GM21717 (cell line): ENCODE measurements around the gene KIF3A.

Source experiments
- ATAC-seq: cut with Tn5 transposase; IDR thresholded peaks from one replicate; pipeline ENCODE4 v1.9.1; 2021; ENCODE audit warnings: mild to moderate bottlenecking, moderate library complexity; ENCODE audit not compliant: unreplicated experiment

KIF3A gene

DNA sequence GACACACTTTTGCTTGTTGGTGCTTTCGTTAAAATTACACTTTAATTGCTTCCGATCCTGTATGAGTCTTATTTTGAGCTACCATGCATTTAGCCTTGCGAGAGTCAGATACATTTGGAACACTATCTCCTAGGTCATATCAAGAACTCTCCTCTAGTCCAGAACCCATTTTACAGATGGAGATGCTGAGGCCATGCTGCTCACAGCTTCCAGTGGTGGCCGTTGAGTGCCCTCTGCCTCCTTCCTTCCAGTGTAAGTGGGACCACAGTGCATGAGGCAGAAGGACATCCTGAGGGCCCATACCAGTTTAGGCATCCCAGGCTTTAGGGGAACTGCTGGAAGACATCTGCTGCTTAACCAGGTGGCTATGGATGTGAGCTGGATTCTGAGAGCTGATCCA is 16.8 kb upstream of the KIF3A start:
- no peak for ATAC-seq

DNA sequence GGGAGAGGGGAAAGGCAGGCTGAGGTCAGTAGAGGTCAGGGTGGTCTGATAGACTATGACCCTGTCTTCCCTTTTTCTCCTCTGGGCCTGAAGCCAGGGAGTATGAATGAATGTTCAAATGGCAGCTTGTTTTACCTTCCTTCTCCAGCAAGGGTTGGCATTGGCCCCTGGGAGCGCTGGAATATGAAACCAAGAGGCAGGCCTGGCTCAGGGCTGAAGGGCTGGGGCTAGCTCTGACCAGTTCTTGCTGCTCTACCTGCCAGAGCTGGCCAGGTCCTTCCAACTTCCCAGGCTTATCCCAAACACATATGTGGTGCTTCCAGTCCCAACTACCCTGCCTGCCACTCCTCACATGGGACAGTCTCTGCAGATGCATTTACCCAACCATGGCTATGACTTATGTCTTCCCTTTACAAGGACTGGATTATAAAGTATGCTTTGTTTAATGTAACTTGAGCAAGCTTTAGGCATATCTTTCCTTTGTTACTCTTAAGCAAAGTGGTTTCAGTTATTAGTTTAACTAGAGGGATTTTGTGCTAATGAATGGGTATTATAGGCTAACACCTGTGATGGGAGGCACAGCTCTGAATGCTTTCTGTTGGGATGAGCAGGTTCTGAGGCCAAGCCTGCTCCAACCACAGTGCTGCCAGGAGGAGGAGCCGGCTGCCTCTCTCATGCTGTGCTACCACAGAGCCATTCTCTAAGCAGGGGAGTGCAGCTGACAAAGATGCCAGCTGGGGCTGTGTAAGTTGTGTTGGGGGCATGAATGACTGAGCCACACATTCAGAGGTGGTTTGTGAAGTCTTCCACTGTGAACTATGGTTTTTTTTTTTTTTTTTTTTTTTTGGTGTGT is 16.0 kb upstream of the KIF3A start:
- ATAC-seq: no peak

DNA sequence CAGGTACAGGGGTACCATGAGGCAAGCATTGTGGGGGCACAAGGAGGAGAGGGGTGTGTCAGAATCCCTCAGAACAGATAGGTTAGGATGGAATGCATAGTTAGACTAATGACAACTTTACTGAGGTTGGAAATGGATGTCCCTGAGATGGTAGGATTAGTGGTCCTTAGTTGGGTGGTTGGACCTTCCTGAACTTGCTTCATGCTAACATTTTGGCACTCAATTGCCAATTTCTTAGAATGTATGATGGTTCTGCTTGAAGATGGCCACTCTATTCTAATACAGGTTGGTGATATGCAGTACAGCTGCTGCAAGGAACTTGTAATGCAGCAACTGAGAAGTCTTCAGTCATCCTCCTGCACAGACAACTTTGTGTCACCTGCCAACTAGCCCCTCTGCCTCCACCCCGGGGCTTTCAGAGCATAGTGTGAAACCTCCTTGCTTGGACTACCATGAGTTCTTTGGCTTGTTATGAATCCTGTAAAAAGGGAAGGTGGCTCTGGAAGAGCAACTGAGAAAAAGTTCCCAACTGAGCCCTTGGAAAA is 15.3 kb upstream of the KIF3A start:
- no peak for ATAC-seq

DNA sequence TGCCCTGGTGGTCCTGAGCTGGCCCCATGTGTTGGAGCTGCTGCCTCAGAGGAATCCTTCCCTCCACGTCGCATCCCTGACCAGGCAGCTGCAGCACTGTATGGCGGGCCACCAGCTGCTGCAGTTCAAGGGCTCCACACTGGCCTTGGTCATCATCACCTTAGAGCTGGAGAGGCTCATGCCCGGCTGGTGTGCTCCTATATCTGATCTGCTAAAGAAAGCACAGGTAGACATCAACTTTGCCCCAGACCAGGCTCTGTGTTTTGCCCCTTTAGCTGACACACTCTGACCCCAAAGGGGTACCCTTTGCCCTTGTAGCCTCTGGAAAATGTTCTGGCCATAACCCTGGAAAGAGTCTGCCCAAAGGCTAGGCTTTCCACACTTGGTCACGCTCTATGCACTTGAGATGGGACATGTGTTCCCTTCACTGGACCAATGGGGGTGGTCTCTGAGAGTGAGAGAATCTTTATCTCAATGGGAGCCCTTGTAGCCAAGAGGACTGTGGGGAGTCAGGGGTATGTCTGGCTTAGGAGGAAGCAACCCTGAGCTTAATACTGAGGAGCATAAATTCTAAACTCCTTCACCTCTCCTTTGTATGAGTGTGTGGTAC is 14.7 kb upstream of the KIF3A start:
- ATAC-seq: no peak

DNA sequence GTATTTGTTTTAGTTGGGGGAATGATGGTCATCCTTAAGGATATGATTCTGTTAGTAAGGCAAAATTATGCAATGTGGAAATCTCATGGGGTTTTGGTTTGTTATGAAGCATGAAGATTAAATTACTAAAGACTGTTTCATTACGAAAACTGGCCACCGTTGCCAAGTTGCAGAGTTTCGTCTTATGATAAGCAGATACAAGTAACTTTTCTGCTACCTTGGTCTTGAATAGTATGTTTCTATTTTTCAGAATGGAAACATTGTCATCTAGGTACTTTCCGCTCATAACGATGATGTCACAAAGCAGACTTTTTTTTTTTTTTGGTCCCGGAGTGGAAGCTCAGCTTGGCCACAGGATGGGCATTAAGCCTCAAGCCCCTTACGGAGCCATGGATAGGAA is 14.1 kb upstream of the KIF3A start:
- peak; percentile 38 for ATAC-seq

DNA sequence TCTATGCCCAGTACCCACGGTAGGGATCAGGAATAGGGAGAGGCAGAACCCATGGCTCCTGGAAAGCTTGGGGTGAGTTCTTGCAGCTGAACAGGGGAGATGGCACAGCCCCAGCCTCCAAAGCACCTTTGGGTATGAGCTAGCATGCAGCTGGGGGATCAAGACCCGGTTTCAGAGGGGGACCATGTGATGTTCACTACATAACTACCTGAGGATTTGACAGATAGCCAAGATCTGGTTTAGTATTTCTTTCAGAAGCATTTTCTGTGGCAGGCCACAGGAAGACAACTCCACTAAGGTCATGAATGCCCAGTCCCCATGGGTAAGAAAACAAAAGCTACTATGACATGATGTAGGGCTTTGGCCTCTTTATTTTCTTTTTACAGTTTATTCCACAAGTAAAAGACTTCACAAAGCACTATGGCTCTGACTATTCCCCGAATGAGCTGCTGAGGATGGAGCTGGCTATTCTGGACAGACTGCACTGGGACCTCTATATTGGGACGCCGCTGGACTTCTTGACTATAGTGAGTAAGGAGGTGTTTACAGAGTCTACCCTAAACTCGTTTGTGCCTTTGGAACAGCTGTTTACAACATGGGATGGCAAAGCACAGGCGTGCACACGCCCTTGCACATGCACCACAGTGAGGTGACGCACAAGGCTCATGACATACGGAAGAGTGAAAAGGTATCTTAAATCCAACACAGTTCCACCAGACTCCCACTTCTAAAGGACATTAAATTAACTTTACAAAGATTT is 13.3 kb upstream of the KIF3A start:
- ATAC-seq: no peak

DNA sequence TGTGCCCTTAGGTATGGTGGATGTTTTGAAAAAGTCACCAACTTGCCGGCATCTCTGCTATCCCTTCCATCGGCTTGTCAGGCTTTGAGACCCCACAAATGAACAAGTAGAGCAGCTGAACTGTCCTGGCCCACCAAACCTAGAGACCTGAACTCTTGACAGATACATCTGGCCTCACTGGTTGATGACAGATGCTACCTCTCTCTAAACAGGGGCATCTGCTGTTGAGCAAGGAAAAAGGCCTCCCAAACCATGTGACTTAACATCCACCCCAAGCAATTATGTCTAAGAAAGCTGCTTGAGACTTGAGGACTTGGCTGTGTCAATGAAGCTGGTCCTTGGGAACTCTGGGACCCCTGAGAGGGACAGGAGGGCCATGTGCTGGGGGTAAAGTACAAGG is 12.2 kb upstream of the KIF3A start:
- ATAC-seq: no peak

DNA sequence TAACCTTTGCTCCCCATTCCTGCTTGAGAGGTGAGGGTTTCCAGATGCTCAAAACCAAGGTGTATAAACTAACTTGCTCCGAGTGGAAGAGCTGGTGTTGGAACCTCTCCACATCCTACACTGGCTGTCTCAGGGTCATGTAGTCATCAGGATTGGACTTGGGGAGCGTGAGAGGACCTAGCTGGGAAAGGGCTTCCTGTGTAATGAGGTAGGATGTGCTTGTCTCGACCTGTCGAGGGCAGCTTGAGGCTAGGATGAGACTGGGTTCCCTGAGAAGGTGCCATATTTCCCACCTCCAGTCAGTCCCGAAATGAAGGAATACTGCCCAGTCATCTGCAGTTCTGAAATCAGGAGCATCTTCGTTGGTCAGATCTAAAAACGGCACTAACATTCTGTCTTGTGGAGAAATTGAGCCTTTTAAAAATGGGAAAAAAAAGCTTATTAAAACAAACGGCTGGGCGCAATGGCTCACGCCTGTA is 11.2 kb upstream of the KIF3A start:
- no peak for ATAC-seq

DNA sequence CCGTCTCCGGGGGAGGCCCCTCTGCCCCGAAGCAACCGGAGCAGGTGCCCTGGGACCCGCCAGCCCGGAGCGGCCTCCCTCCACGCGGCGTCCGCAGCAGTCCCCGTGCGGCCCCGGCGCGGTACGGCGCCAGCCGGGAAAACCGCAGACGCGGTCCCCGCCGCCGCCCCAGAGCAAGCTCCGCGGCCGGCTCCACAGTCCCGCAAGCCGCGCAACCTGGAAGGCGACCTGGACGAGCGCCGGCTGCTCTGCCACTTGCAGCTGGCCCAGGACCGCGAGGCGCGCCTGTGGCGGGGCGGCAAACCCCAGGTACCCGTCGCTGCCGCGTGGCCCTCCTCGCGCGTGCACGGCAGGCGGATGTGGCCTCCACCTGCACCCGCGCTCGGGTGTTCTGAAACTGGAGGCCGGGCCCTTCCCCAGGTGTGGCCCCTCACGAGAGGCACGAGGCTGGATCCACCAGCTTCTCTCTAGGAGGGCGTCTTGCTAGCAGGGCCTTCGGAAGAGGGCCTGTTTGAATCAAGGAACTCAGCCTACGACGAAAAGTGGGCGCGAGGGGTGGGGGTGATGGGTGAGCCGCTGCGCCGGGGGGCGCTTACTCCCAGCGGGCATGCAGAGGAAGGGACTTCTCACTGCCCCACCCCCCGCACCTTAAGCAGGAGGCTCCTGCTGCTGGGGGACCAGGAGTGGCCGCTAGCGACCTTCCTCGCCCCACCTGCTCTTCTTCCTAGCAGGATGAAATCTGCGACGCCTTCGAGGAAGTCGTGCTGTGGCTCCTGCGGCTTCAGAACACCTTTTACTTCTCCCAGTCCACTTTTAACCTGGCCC is 10.5 kb upstream of the KIF3A start:
- ATAC-seq: peak; percentile 29

DNA sequence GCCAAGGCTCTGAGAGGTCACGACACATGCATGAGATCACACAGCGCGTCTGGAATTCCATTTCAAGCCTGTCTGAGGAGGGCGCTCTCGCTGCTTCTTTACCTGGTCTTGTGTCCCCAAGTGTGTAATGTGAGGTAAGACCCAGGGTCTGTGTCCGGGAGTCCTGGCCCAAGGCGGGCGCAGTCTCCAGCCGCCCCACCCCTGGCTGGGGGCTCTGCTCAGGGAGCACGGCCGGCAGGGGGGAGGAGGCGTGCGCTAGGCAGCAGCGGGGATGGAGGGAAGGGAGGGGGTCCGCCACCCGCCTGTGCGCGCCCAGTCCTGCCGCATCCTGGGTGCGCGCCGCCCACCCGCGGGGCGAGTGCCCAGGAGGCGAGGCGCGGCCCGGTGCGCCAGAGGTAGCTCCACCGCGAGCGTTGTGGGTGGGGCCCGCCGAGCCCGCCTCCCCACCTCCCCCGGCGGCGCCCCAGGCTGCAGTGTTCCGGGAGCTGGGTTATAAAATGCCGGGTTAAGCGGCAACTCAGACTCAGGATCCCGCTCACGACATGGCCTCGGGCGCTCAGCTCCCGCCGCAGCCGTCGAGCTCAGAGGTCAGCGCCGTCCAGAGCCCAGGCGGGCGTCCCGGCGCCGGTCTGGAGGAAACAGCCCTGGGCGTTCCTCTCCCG is 9.7 kb upstream of the KIF3A start, which contains the start of gene CCNI2:
TSS of gene CCNI2 (plus strand) at position 473 of the 662 bp plus-strand sequence. CDS start at position 543, 70 bp downstream.
- peak; percentile 45 for ATAC-seq

DNA sequence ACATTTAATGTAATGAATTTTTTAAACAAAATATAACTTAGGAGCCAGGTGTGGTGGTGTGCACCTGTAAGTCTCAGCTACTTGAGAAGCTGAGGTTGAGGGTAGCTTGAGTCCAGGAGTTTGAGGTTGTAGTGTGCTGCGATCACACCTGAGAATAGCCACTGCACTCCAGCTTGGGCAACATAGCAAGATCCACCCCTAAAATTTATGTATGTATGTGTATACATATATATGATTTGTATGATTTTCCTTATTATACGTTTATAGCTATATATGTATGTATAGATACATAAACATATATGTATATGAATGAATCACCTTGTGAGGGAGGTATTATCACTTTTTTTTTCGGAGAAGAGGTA is 9.2 kb upstream of the KIF3A start:
- ATAC-seq: no peak

DNA sequence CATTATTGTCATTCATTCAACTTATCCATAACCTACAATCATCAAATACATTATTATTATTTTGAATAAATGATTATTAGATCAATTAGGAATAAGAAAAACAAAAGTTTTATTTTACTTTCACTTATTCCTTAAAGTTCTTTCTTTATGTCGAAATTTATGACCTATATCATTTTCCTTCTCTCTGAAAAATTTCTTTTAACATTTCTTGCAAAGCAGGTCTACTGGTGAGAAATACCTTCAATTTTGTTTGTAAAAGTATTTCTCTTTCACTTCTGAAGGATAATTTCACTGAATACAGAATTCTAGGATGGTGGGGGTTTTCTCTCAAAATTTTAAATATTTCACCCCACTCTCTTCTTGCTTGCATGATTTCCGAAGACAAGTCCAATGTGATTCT is 7.3 kb upstream of the KIF3A start:
- ATAC-seq: no peak

DNA sequence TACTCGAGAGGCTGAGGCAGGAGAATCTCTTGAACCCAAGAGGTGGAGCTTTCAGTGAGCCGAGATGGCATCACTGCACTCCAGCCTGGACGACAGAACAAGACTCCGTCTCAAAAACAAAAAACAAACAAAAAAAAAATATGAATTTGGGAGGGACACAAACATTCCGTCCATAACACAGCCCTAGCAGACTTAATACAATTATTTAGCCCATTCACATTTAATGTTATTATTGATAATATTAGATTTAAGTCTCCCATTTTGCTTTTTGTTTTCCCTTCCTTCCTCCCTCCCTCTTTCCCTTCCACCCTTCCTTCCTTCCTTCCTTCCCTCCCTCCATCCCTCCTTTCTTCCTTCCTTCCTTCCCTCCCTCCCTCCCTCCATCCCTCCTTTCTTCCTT is 5.3 kb upstream of the KIF3A start:
- ATAC-seq: no peak

DNA sequence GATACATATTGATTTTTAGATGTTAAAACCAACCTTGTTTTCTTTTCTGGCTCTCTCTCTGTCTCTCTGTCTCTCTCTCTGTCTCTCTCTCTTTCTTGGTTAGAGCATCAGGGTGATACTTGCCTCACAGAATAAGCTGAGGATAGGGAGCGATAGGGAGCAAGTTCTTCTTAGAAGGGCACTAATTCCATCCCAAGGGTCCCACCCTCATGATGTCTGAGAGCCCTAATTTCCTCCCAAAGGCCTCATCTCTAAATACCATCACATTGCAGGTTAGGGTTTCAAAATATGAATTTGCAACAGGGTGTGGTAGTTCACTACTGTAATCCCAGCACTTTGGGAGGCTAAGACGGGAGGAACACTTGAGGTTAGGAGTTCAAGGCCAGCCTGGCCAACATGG is 4.8 kb upstream of the KIF3A start:
- no peak for ATAC-seq

DNA sequence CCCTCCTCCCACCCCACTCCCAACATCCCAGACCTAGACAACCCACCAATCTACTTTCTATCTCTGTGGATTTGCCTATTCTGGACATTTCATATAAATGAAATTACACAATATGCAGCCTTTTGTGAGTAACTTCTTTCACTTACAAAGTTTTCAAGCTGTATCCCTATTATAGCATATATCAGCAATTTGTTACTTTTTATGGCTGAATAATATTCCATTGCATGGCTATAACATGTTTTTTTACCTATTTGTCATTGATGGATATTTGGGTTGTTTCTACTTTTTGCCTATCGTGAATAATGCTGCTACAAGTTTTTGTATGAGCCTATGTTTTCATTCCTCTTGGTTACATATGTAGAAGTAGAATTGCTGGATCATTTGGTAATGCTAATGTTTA is 1.9 kb upstream of the KIF3A start:
- ATAC-seq: no peak

DNA sequence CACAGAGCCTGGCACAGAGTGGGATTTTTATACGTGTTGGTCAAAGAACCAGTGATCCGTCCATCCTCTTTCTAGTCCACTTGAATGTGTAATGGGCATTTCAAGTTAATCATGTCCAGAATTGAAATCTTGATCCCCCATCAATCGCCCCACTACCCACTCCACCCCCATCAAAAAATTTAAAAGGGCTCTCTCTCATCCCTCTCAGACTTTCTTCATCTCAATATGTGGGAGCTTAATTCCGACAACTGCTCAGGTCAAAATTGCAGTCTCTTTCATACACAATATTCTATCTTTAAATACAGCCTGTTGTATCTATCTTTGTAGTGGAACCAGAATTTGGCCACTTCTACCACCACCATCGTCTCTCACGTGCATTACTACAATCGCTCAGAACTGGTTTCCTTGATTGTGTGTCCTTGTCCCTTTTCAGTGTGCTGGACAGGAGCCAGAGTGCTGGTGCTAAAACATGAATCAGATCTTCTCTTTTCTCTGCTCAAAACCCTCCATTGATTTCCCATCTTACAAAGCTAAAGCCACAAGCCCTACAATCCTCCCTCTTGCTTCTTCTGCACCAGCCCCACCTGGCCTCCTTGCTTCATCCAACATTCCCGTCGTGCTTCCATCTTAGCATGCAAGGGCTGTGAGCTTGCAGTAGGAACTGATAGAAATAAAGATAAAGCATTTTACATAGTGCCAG is 786 bp upstream of the KIF3A start:
- no peak for ATAC-seq

DNA sequence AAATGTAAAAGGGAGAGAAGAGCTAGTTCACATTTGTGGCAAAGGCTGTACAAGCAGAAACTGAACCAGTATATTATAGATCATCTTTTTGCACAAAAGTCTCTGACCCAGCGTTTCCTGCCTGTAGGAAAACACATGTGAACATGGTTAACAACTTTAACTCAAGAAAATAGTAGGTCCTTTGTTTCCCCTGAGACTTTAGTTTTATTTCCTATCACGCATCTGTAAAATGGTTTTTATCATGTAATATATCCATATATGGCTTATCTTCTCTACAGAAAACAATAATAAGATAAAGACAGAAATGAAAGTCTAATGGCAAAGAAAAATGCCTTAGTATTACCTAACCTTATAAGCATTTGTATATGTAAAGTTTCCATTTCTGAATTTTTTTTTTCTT is 2.7 kb downstream of the KIF3A start:
- ATAC-seq: no peak

DNA sequence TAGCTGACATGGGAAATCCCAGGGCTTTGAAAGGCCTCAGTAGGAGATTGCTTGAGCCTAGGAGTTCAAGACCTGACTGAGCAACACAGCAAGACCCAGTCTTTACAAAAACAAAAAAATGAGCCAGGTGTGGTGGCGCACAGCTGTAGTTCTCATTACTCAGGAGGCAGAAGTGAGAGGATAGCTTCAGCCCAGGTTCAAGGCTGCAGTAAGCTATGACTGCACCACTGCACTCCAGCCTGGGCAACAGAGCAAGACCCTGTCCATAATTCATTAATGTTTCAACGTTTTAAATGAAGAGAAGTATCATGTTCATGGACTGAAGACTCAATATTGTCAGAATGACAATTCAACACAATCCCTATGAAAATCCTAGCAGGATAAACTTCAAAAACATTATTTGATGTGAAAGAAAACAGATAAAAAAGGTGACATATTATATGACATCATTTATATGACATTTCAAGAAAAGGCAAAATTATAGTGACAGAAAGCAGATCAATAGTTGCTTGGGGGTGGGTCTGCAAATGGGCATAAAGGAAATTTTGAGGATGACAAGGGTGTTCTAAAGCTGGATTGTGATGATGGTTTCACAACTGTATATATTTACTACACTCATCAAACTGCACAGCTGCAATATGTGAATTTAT is 3.7 kb downstream of the KIF3A start:
- no peak for ATAC-seq

DNA sequence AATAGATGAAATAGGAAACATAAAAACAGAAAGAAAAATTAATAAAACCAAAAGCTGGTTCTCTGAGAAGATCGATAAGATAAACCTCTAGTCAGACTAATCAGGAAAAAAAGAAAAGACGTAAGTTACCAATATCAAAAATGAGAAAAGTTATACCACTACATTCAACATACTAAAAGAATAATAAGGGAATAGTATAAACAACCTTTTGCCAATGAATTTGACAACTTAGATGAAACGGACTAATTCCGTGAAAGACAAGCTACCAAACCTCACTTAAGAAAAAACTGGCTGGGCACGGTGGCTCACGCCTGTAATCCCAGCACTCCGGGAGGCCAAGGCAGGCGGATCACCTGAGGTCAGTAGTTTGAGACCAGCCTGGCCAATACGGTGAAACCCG is 7.5 kb downstream of the KIF3A start:
- ATAC-seq: no peak
